HG02798 (cell line): ENCODE results near the gene PPP1R9A.

Experiments
- ATAC-seq: cut with Tn5 transposase; IDR thresholded peaks from one replicate; pipeline ENCODE4 v1.9.1; 2021; ENCODE audit warnings: mild to moderate bottlenecking; ENCODE audit not compliant: unreplicated experiment, poor library complexity

Gene PPP1R9A

GRCh38 chr7:95296456-95296855, 389.1 kb downstream of the PPP1R9A start:
- ATAC-seq: no peak

- no peak for ATAC-seq
Measured at GRCh38 chr7:95297041-95297440, 389.6 kb downstream of the PPP1R9A start.

GRCh38 chr7:95298091-95298490, 390.7 kb downstream of the PPP1R9A start:
- ATAC-seq: no peak

- no peak for ATAC-seq
Measured at GRCh38 chr7:95303013-95303905, 395.9 kb downstream of the PPP1R9A start.

GRCh38 chr7:95304990-95305389, 397.6 kb downstream of the PPP1R9A start:
- ATAC-seq: no peak

- ATAC-seq: no peak
Measured at GRCh38 chr7:95309951-95310350, 402.6 kb downstream of the PPP1R9A start.

GRCh38 chr7:95311389-95311788, 404.0 kb downstream of the PPP1R9A start:
- ATAC-seq: no peak

GRCh38 chr7:95312561-95312960, 405.2 kb downstream of the PPP1R9A start:
- ATAC-seq: no peak

- peak; percentile 71 for ATAC-seq
Measured at GRCh38 chr7:95316588-95316987, 409.2 kb downstream of the PPP1R9A start.

GRCh38 chr7:95317546-95317945, 410.2 kb downstream of the PPP1R9A start:
- ATAC-seq: no peak

- no peak for ATAC-seq
Measured at GRCh38 chr7:95317966-95318365, 410.6 kb downstream of the PPP1R9A start.

GRCh38 chr7:95318501-95319100, 411.2 kb downstream of the PPP1R9A start:
- ATAC-seq: no peak

GRCh38 chr7:95319570-95319969, 412.2 kb downstream of the PPP1R9A start:
- no peak for ATAC-seq

- no peak for ATAC-seq
Measured at GRCh38 chr7:95320651-95321050, 413.3 kb downstream of the PPP1R9A start.

GRCh38 chr7:95321720-95322119, 414.3 kb downstream of the PPP1R9A start:
- ATAC-seq: no peak

GRCh38 chr7:95322396-95322795, 415.0 kb downstream of the PPP1R9A start:
- ATAC-seq: no peak

- ATAC-seq: no peak
Measured at GRCh38 chr7:95322854-95323253, 415.5 kb downstream of the PPP1R9A start.

- ATAC-seq: no peak
Measured at GRCh38 chr7:95323410-95324129, 416.2 kb downstream of the PPP1R9A start.

- ATAC-seq: peak; percentile 64
Measured at GRCh38 chr7:95324431-95324830, 417.0 kb downstream of the PPP1R9A start, which contains the start of gene PON1. Gene PON1, minus strand, starts transcription at chr7:95324532. Its CDS starts 57 bp downstream, at chr7:95324475.

- no peak for ATAC-seq
Measured at GRCh38 chr7:95327356-95327755, 420.0 kb downstream of the PPP1R9A start.
